A673 (cell line): Measurements from ENCODE around the gene ULBP3.

Experiments used
- CTCF ChIP-seq: fragments of 300-800, 200-600 bp; sonication (generic); conservative IDR thresholded peaks from 2 replicates; pipeline ENCODE4 v1.5.1; 2017; ENCODE audit warnings: low read depth, mild to moderate bottlenecking, antibody characterized with exemption, low read length, moderate library complexity, mixed read lengths
- EZH2 ChIP-seq: fragments of 200-600 bp; sonication (generic); IDR thresholded peaks from 2 replicates; pipeline ENCODE4 v1.6.1; 2017; ENCODE audit warnings: borderline replicate concordance, low read depth, mild to moderate bottlenecking, mixed read lengths, antibody characterized with exemption, low read length; ENCODE audit not compliant: poor library complexity, severe bottlenecking

- TF ChIP-seq CTCF = no peak
- no peak for TF ChIP-seq EZH2
Measured at GRCh38 chr6:150075034-150075421, 6.1 kb upstream of the ULBP3 start.
